HG03354 (cell line): ENCODE results near the gene MLH3.

ENCODE experiments used
- ATAC-seq: cut with Tn5 transposase; IDR thresholded peaks from one replicate; pipeline ENCODE4 v1.9.1; 2021; ENCODE audit warnings: mild to moderate bottlenecking; ENCODE audit not compliant: unreplicated experiment, poor library complexity, severe bottlenecking

The MLH3 gene

DNA sequence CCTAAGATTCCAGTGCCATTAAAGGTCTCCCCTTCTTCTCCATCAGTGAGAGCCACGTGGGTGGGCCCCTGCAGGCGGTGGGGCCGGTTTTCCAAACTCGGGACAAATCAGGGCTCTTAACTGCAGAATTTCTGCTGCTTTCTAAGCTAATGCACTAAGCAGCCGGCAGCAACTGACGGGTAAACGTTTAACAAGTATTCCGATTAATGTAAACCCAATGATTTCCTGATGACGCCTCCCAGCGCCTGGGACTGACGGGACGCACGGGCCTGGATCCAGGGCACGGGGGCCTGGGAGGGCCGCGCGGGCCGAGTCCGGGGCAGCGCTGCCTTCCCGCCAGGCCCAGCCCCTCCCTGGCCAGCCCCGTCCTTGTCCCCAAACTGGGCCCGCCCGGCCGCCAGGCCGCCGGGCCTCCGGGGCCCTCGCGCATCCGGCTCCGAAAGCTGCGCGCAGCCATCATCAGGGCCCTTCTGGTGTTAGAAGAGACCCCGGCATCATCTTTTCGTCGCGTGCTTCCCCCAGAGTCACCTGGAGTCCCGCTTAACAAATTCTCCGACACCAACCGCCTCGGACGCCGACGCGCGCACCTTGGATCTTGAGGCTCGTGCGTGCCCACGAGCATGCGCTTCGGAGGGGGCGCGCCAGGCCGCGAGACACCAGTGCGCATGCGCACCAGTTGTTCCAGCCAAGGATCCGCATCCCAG is at the start of gene MLH3:
MLH3 (minus strand) TSS at position 616 of the 704 bp plus-strand sequence. CDS start 1,812 bp downstream, outside the sequence.
- ATAC-seq, result peak; percentile 70

DNA sequence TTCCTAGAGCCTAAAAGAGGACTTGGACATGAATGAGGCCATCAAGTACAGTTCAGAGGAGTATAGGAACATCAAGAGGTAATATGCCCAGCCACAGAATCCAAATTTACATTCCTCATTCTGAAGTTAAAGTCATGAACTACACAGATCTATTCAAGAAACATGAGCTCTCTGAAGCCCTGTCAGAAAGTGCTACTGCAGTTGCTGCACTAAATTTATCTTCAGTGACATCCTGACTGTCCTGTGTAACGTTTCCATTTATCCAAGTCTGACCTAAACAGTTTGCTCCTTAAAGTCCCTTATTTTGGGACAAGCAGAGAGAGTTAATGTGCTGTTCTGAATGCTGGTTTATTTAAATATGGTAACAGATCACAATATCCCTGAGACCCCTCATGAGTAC is 47.4 kb upstream of the MLH3 start:
- ATAC-seq, result no peak

DNA sequence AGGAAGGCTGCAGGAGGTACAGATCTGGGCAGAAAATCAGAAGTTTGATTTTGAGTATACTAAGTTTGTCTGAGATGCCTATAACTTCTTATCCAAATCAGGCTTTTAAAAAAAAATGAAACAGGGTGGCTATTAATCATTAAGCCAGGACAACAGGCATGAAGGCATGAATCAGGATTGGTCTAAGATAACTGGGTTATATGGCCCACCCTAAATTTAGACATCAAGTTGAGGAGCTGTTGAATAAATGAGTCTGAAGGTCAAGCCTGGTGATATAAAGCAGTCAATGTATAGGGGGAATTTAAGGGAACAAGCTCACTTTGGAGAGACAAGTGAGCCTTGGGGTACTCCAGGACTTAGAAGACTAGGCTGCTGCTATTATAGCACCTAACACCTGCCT is 46.9 kb upstream of the MLH3 start:
- no peak for ATAC-seq

DNA sequence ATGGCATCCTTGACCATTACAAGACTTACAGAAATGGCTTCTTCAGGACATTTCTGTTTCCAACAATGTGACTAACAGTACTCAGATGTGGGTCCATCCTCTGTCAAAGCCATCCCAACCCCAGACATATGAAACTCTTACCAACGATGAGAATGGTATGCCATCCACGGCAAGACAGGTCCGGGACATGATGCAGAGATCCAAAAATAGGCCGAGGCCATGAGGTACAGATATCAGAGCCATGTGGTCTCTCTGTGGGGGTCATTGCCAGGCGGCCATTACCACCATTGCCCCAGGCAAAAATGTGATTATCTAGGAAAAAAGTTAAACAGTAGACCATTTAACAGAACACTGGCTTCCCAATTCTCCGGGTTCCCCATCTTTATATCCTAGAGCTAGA is 45.7 kb upstream of the MLH3 start:
- ATAC-seq, result no peak

DNA sequence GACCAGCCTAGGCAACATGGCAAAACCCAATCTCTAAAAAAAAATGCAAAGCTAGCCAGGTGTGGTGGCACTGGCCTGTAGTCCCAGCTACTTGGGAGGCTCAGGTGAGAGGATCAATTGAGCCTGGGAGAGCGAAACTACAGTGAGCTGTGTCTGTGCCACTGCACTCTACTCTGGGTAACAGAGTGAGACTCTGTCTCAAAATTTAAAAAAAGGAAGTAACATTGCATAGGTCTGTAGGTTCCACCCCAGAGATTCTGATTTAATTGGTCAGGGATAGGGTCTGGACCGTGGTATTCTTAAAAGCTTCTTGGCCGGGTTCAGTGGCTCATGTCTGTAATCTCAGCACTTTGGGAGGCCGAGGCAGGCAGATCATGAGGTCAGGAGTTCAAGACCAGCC is 44.4 kb upstream of the MLH3 start:
- no peak for ATAC-seq

DNA sequence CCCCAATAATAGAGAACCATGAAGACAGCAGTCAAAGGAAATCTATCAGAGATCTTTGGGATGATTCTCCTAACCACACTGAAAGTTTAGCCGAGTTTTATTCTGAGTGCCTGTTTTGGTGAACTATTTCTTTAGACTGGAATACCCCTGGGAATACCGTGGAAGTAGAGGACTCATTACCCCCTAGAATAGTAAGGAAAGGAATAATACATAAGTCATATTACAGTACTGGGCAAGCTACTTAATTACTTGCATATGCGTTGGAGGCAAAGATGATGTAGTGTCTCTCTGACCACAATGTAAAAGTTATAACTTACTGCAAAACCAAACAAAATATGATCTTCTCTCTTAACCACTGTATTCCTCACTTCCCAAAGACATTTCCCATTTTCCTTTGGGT is 43.6 kb upstream of the MLH3 start:
- ATAC-seq, result no peak

DNA sequence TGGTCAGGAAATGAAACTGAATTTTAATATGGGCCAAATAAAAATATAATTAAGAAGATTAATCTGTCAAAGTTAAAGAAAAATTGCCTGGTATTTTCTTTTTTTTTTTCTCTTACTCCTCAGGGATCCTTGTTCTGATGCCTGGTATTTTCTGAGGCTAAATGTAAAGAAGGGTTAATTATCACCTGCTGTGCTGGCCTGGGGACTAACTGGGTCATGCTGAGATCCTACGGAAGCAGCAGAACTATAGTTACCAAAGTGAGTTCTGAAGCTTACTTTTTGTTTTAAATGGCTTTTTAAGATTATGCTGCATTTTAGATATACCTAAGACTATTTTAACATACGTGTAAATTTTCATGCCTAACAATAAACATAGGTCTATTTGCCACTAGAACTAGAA is 41.4 kb upstream of the MLH3 start:
- no peak for ATAC-seq

DNA sequence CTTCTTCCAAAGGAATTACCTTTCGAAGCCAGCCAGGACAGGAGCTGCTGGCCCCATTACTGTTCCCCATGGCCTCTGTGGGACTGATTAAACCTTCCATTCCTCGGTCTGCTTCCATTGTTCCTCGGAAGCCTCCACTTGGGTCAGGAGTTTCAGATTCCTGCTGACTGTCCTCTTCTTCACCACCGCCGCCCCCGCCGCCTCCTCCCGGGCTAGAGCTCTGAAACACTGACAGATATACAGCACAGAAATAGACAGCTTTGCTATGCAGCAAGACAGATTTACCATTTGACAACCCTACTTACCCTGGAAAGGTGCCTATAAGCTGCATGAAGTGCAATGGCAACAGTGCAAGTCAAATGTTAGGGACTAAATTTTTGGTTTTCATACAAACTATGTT is 40.0 kb upstream of the MLH3 start:
- no peak for ATAC-seq

DNA sequence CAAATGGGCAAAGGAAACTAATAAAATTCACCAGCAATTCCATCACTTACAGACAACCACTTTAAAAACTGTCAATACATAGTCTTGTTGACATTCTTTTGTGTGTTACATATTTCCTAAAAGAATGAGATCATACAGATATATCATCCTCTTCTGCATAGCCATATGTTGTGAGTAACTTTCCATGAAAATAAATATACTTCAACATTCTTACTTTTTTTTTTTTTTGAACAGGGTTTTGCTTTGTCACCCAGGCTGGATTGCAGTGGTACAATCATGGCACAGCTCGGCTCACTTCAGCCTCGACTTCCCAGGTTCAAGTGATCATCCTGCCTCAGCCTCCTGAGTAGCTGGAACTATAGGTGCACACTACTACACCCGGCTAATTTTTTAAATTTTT is 39.1 kb upstream of the MLH3 start:
- no peak for ATAC-seq

DNA sequence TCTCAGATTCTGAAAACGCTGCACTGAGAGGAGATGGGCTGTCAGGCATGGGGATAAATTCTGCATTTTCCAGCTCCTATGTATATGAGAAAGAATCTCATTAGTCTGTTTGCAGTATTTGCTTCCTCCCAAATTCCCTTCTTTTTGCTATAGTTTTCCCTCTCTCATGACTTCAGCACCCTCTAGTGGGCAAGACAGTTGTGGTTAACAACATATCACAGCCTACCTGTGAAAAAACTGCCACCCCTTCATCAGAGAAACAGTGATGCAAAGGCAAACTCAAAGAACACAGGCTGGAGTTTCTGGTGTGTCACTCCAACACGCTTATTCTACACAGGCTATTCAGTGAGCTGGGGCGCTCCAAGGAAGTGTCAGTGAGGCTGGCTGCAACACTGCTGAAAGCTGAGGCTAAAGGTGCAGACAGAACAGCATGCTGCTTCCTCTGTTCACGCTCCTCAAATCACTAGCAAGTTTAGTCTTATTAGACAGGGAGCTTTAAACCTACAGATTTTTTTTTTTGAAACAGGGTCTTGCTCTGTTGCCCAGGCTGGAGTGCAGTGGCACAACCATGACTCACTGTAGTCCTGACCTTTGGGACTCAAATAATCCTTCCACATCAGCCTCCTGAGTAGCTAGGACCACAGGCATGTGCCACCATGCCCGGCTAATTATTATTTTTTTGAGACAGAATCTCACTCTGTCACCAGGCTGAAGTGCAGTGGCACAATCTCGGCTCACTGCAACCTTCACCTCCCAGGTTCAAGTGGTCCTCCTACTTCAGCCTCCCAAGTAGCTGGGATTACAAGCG is 37.5 kb upstream of the MLH3 start:
- no peak for ATAC-seq

DNA sequence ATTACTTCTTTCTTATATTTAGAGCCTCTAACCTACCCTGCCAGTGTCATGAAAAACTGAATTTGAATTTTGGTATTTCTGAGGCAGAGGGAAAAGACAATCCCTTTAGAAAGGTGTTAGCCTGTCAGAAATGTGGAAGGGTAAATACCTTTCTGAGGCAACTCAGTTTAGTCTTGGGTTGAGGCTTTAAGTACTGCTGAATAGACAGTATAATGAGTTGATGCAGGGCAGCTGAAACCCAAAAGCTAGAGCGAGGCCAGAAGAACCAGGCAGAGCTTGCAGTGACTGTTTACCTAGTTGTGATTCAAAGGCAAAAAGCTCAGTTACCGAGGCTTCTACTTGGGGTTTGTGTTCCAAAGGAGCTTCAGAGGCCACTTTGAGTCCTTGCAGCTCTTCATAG is 36.9 kb upstream of the MLH3 start:
- ATAC-seq, result no peak

DNA sequence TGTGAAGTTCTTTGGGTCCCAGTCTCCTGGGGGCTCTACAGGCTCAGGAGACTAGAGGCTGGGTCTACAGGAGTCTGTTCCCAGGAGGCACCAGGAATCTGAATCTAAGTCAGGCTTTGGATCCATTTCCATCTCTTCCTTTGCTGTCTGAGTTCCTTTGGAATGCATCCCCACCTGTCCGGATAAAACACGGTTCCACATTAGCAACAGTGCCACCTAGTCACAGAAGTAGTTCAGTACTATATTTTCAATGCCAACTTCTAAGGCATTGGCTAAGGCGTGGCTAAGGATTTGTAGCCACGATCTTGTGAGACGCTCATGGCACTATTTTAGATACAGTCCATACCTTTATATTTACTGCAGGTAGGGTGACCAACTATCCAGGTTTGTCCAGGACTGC is 33.2 kb upstream of the MLH3 start:
- ATAC-seq, result no peak

DNA sequence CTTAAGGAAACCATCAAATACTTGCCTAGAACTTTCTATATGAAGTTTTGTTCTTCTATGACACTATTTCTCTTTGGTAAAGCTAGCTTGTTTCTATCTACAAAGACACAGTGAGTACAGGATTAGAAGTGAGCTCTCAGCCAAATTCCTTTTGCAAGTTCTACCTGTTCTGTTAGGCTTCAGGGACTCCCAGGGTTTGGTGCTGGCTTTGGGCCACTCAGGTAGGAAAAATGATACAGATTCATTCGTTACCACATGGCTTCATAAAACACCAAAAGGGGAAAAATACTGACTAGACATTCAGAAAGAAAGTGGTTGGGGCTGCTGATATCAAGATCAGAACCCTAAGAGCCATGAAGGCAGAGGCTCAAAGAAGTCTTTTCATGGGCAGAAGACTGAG is 32.0 kb upstream of the MLH3 start:
- ATAC-seq, result no peak

DNA sequence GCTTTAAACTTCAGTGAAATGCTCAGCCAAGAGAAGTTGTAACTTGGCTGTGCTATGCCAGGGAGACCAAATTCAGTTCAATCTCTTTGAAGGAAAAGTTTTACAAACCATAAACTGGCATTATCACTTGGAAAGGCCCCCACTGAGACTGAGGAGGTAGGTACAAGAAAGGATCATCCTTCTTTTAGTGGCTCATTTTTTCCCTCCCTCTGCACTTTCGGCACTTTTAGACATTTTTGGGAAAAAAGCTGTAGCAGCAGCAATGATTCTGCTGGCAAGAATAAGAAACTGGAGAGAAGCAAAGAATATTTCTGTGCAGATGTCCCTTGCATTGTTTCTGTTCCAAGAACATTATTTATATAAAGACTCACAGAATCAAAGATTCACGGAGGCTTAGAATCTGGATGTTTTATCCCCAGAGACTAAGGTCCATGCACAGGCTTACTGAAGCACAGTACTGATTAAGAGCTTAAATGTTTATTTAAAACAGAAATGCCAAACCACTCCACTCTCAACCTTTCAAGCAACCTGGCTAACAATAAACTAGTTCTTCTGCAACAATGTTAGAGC is 30.5 kb upstream of the MLH3 start:
- no peak for ATAC-seq

DNA sequence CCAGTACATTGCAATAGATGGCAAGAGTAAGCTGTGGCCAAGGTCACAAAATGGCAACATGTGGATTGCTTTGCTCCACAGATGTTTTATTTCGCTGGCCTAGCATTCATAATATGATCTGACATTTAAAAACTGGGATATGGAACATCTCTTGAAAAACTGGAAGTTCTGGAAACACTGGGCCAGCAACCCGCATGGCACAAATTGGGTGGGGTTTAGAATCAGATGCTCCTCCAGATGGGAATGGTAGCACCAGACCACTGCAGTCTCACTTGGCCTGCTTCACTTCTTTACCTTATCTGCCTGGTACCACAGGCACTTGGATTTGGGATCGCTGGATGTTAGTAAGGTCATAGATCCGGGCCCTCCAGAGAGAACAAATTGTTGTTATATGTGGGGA is 28.3 kb upstream of the MLH3 start:
- no peak for ATAC-seq

DNA sequence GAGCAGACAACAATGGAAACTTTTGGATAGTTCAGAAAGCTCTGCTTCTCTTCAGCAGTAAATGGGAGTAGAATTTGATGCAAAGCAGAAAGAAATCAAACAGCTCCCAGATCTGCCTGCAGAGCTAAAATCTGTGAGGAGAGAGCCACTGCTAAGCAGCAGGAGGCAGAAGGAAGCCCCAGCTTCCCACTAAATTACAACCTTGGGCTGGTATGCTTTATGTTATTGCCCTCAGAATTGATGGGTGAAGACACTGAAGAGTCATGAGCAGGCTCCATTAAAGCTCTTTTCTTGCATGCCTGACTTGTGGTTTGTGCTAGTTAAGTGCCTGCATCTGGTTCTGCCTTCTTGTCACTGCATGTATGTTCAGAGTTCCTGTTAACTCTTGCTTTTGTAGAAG is 26.5 kb upstream of the MLH3 start:
- no peak for ATAC-seq

DNA sequence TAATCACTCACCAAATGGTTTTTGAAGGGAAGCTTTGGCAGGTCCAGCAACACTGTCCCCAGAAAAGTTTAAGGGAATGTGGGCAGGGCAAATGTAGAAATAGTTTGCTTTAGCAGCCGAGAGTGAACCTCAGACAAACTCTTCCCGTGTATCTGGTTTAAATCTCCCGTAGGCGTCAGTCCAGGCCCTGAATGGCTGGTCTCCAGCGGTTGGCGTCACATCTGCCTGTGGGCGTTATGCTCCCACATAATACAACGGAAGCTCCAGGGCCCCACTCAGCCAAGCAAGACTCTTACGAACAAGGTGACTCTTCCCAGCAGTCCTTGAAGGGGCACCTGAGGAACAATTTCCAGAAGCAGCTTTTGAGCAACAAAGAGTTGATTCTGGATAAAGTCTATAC is 19.1 kb upstream of the MLH3 start:
- no peak for ATAC-seq

DNA sequence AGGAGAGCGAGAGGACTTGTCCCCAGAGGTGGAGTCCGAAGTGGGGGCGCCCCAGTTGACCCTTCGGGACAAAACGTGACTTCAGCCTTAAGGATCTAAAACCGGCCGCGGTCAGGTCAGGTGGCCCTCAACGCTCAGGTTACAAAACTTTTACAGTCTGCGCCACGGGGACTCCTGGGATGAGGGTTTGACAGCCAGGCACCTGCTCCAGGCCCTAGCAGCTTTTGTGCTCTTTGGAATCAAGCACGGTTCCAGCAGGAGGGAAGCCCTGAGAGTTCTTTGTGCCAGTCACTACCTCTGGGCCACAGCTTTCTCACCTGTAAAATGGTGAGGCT is 18.5 kb upstream of the MLH3 start:
- no peak for ATAC-seq

DNA sequence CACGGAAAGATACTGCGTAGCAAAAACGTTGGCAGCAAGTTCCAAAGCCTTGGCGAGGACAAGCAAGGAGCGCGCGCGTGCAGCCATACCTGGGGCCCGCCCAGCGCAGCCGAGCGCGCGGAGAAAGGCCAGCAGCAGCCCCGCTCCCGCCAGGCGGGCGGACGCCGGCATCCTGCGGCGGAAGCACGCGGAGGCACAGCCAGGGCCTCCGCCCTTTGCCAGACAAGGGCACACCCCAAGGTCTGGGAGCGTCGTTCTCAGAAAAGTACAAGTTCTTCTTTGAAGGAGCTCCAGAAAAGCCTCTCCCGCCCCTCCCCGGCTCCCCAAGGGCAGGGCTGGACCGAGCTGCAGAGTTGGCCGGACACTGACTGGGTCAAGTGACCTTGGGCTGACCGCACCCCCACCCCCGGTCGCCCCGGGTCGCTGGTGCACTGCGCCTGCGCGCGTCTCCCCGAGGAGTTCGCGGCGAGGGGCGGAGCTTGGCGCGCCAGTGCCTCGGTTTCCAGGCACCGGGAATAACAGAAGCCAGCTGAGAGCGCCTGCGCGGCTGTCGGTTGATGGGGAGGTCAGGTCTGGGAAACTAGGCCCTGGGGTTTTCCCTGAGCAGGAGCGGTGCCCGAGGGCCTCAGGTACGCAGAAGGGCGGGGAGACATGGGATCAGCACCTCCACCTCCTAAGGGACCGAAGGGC is 18.0 kb upstream of the MLH3 start, which contains the start of gene ZC2HC1C:
ZC2HC1C (plus strand) TSS at position 521 of the 690 bp plus-strand sequence. CDS start 933 bp downstream, outside the sequence.
- ATAC-seq, result peak; percentile 76

DNA sequence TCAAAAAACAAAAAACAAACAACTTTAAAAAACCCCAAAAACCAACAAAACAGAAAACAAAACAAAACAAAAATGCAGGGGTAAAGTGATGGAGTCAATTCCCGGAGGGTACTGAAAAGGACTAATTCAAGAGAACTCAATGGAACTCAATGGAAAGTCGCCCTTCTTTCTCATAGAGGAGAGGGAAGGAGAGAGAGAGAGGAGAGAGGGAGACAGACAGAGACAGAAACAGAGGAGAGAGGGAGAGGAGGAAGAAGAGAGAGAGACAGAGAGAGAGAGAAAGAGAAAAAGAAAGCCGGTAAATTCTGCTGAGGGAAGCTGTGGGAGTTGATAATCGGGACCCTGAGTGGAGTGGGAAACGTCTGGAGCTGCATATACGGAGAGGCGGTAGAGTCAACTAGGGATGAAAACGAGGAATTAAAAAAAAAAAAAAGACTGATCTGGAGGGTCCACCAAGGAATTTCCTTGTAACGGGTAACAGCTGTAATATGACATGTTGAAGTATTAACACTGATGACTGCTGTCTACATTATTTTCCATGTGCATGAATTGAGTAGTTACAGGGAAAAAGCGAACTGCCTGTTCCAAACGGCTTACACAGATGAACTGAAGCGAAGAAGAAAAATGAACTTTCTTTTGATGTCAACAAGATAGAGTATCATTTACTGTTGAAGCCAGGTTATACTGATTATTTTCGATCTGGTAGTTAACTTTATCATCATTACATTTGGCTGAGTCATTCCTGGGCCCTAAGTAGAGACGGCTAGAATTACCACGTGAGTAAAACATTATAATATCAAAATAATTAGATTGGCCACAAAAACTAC is 17.2 kb upstream of the MLH3 start:
- peak; percentile 4 for ATAC-seq
